Mammary epithelial cell (primary cell): ENCODE measurements around the gene DAD1.

ENCODE experiments used
- EZH2 ChIP-seq: IDR thresholded peaks from 2 replicates; pipeline ENCODE4 v1.6.1; 2012; ENCODE audit warnings: low read length, inconsistent platforms, borderline replicate concordance
- TF ChIP-seq, protein P1 (sequence below), 2 donors: IDR thresholded peaks in 1 of 2; conservative IDR thresholded peaks in 1 of 2; 2 replicates each; pipeline ENCODE4 v1.5.1; 2011 to 2012; ENCODE audit warnings: inconsistent platforms in 2 of 2, low read length in 2 of 2, mild to moderate bottlenecking in 2 of 2, control low read depth in 1 of 2, low read depth in 1 of 2; ENCODE audit not compliant: insufficient read depth in 1 of 2; ENCODE audit errors: extremely low read depth in 1 of 2

GRCh38 chr14:22630486-22630885 is 41.5 kb upstream of the DAD1 start:
- TF ChIP-seq, protein P1, sequence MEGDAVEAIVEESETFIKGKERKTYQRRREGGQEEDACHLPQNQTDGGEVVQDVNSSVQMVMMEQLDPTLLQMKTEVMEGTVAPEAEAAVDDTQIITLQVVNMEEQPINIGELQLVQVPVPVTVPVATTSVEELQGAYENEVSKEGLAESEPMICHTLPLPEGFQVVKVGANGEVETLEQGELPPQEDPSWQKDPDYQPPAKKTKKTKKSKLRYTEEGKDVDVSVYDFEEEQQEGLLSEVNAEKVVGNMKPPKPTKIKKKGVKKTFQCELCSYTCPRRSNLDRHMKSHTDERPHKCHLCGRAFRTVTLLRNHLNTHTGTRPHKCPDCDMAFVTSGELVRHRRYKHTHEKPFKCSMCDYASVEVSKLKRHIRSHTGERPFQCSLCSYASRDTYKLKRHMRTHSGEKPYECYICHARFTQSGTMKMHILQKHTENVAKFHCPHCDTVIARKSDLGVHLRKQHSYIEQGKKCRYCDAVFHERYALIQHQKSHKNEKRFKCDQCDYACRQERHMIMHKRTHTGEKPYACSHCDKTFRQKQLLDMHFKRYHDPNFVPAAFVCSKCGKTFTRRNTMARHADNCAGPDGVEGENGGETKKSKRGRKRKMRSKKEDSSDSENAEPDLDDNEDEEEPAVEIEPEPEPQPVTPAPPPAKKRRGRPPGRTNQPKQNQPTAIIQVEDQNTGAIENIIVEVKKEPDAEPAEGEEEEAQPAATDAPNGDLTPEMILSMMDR (conservative IDR thresholded peaks at IDR 0.05 in 1 of 2, IDR thresholded peaks at IDR 0.05 in 1 of 2; ENCODE audit: extremely low read depth in 1 of 2, insufficient read depth in 1 of 2, low read depth in 1 of 2, low read length in 2 of 2) = no peak
- no peak for TF ChIP-seq EZH2
